ENCODE results near the gene GPR137.

Gene GPR137

GRCh38 chr11:64286801-64287159 lies 1.1 kb downstream of the GPR137 start:
- no peak for DNase-seq (ENCODE audit: low read depth)

- DNase-seq (ENCODE audit: low read depth) = no peak
Observed at GRCh38 chr11:64287676-64288352, 2.2 kb downstream of the GPR137 start.

- DNase-seq (ENCODE audit: low read depth) = no peak
Observed at GRCh38 chr11:64288353-64288750, 2.7 kb downstream of the GPR137 start.

- no peak for DNase-seq (ENCODE audit: low read depth)
Observed at GRCh38 chr11:64289002-64289564, 3.4 kb downstream of the GPR137 start.

- no peak for DNase-seq (ENCODE audit: low read depth)
Observed at GRCh38 chr11:64290352-64291261, 5.0 kb downstream of the GPR137 start.

GRCh38 chr11:64291262-64291751 lies 5.7 kb downstream of the GPR137 start, which contains the start of gene KCNK4:
TSS of gene KCNK4 (plus strand) at chr11:64291302. CDS start at chr11:64293019, 1,717 bp downstream.
- no peak for DNase-seq (ENCODE audit: low read depth)

GRCh38 chr11:64291752-64292459 lies 6.3 kb downstream of the GPR137 start:
- DNase-seq (ENCODE audit: low read depth) = no peak

- no peak for DNase-seq (ENCODE audit: low read depth)
Observed at GRCh38 chr11:64292460-64293254, 7.0 kb downstream of the GPR137 start.

GRCh38 chr11:64294774-64295173 lies 9.1 kb downstream of the GPR137 start:
- no peak for DNase-seq (ENCODE audit: low read depth)

GRCh38 chr11:64295760-64296159 lies 10.1 kb downstream of the GPR137 start:
- DNase-seq (ENCODE audit: low read depth) = no peak

- no peak for DNase-seq (ENCODE audit: low read depth)
Observed at GRCh38 chr11:64296236-64296635, 10.6 kb downstream of the GPR137 start.

GRCh38 chr11:64296830-64297698 lies 11.4 kb downstream of the GPR137 start:
- DNase-seq (ENCODE audit: low read depth) = no peak

- no peak for DNase-seq (ENCODE audit: low read depth)
Observed at GRCh38 chr11:64297699-64298358, 12.2 kb downstream of the GPR137 start.

- no peak for DNase-seq (ENCODE audit: low read depth)
Observed at GRCh38 chr11:64298966-64299846, 13.6 kb downstream of the GPR137 start.

- no peak for DNase-seq (ENCODE audit: low read depth)
Observed at GRCh38 chr11:64299847-64300648, 14.4 kb downstream of the GPR137 start, which contains the start of gene CATSPERZ. TSS of gene CATSPERZ (plus strand) at chr11:64300358. CDS start at chr11:64300411, 53 bp downstream.

GRCh38 chr11:64303109-64304031 lies 17.7 kb downstream of the GPR137 start:
- no peak for DNase-seq (ENCODE audit: low read depth)

GRCh38 chr11:64304032-64304315 lies 18.3 kb downstream of the GPR137 start:
- no peak for DNase-seq (ENCODE audit: low read depth)
